ENCODE measurements around the gene NUP214. TPM values are rescaled to one million over a fixed set of nuclear protein-coding genes. Genes with fewer than 3 reads are reported as not detected.
"Not testable (repeated sequence)": the region's sequence is repeated elsewhere in the genome, so short reads cannot be mapped to it uniquely, and the experiment has no call there.

NUP214 gene
- total RNA-seq, 1 donor from 2014 or later, result 62.2 TPM

DNA sequence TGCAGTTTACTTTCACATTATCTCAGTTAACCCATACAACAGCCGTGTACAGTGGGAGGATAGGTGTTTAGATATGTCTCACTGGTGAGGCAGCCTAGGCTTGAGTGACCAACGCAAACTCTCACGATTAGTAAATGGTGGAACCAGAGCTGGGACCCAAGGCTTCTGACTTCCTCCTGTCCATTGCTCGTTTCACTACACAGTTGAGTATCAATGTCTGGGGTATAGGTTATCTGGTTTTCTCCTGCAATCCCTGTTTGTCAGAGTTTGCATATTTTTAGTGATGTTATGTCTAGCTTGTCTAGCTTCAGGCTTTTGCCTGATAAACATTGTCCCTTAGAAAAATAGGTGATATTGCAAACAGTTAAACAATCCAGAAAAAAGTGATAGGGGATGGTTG is 62.6 kb downstream of the NUP214 start:
- H3K36me3 Mint-ChIP-seq (ENCODE audit: insufficient read depth), result peaks cover 15% of the 10 kb centered on the region
- no peaks in the 10 kb centered on the region for H3K4me1 Mint-ChIP-seq (ENCODE audit: low read depth)
- no peaks in the 10 kb centered on the region for H3K9me3 Mint-ChIP-seq (ENCODE audit: low read depth)
- no peak for DNase-seq (ENCODE audit: low spot score, unreplicated experiment)
- H3K27ac Mint-ChIP-seq, result no peak overlapping the region
- H3K27me3 Mint-ChIP-seq, result no peaks in the 10 kb centered on the region
- TF ChIP-seq, protein P1, sequence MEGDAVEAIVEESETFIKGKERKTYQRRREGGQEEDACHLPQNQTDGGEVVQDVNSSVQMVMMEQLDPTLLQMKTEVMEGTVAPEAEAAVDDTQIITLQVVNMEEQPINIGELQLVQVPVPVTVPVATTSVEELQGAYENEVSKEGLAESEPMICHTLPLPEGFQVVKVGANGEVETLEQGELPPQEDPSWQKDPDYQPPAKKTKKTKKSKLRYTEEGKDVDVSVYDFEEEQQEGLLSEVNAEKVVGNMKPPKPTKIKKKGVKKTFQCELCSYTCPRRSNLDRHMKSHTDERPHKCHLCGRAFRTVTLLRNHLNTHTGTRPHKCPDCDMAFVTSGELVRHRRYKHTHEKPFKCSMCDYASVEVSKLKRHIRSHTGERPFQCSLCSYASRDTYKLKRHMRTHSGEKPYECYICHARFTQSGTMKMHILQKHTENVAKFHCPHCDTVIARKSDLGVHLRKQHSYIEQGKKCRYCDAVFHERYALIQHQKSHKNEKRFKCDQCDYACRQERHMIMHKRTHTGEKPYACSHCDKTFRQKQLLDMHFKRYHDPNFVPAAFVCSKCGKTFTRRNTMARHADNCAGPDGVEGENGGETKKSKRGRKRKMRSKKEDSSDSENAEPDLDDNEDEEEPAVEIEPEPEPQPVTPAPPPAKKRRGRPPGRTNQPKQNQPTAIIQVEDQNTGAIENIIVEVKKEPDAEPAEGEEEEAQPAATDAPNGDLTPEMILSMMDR (IDR thresholded peaks at IDR 0.05; ENCODE audit: unreplicated experiment), result no peak
- no peak overlapping the region for H3K4me3 Mint-ChIP-seq (ENCODE audit: low read depth)

DNA sequence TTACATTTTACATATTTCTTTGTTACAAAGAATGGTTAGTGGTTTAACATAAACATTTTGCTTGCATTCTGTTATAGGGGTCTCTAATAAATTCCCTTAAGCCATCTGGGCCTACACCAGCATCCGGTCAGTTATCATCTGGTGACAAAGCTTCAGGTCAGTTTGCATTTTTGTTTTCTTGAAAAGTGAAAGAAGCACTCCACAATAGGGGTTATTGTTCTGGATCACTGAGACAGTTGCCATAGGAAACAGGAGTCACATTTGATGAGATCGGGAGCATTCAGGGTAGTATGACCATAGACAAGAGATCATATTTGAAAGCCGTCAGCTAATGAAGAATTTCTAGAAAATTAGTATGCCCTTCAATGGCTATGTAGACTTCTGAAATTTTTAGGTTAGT is 63.6 kb downstream of the NUP214 start:
- H3K27ac Mint-ChIP-seq, result no peak overlapping the region
- no peak for DNase-seq (ENCODE audit: low spot score, unreplicated experiment)
- H3K4me3 Mint-ChIP-seq (ENCODE audit: low read depth), result no peak overlapping the region
- H3K9me3 Mint-ChIP-seq (ENCODE audit: low read depth), result no peaks in the 10 kb centered on the region
- H3K4me1 Mint-ChIP-seq (ENCODE audit: low read depth), result no peaks in the 10 kb centered on the region
- H3K27me3 Mint-ChIP-seq, result no peaks in the 10 kb centered on the region
- TF ChIP-seq, protein P1 (IDR thresholded peaks at IDR 0.05; ENCODE audit: unreplicated experiment), result no peak
- peaks cover 18% of the 10 kb centered on the region for H3K36me3 Mint-ChIP-seq (ENCODE audit: insufficient read depth)

DNA sequence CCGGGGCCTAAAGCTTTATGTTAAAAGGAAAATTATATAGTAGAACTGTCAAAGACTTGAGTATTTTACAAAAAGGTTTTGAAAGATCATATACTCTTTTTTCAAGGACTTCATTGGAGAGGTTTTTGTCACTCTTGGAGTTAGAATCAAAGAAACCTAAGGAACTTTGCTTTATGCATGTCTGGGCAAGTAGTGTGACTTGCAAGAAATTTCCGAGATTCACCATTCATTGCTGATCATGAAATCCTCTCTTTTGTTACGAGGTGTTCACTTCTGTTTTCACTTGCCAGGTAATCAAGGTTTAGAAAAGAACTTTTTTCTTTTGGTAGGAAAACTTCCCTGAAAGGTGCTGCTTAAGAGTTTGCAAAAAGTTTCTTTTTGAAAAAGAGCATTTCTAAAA is 64.8 kb downstream of the NUP214 start:
- TF ChIP-seq, protein P1 (IDR thresholded peaks at IDR 0.05; ENCODE audit: unreplicated experiment), result no peak
- H3K4me3 Mint-ChIP-seq (ENCODE audit: low read depth), result no peak overlapping the region
- no peaks in the 10 kb centered on the region for H3K9me3 Mint-ChIP-seq (ENCODE audit: low read depth)
- no peak for DNase-seq (ENCODE audit: low spot score, unreplicated experiment)
- peaks cover 21% of the 10 kb centered on the region for H3K36me3 Mint-ChIP-seq (ENCODE audit: insufficient read depth)
- no peaks in the 10 kb centered on the region for H3K27me3 Mint-ChIP-seq
- no peaks in the 10 kb centered on the region for H3K4me1 Mint-ChIP-seq (ENCODE audit: low read depth)
- no peak overlapping the region for H3K27ac Mint-ChIP-seq

DNA sequence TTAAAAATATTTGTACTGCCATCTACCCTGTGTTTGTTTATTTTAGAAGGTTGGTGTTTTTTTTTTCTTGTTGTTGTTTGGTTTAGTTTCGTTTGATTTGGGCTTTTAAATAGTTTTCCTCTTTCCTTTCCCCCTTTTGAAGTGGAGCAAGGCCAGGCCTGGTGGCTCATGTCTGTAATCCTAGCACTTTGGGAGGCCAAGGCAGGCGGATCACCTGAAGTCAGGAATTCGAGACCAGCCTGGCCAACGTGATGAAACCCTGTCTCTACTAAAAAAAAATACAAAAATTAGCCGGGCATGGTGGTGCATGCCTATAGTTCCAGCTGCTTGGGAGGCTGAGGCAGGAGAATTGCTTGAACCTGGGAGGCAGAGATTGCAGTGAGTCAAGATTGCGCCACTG is 65.6 kb downstream of the NUP214 start:
- Mint-ChIP-seq H3K27ac (peak overlapping the region; percentile 14), H3K36me3 (ENCODE audit: insufficient read depth) (peaks cover 22% of the 10 kb centered on the region)
- not testable (repeated sequence) for H3K4me3 Mint-ChIP-seq (ENCODE audit: low read depth); H3K27me3 Mint-ChIP-seq; H3K9me3 Mint-ChIP-seq (ENCODE audit: low read depth); H3K4me1 Mint-ChIP-seq (ENCODE audit: low read depth); DNase-seq (ENCODE audit: low spot score, unreplicated experiment)

DNA sequence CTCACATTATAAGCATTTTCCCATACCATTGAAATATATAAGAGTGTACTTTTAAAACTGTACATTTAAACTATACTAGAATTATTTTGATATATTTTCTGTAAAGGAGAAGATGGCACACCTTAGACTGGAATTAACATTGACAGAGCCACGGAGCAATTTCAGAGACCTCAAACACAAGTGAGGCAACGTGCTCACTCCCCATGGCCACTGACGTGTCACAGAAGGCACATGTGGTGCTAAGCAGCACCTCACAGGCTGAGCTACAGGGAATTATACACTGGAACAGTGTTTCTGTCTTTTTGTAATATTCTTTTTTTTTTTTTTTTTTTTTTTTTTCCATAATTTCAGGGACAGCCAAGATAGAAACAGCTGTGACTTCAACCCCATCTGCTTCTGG is 66.5 kb downstream of the NUP214 start:
- Mint-ChIP-seq H3K4me1 (ENCODE audit: low read depth) (no peaks in the 10 kb centered on the region), H3K36me3 (ENCODE audit: insufficient read depth) (peaks cover 27% of the 10 kb centered on the region), H3K9me3 (ENCODE audit: low read depth) (no peaks in the 10 kb centered on the region), H3K27me3 (no peaks in the 10 kb centered on the region), H3K27ac (no peak overlapping the region), H3K4me3 (ENCODE audit: low read depth) (no peak overlapping the region)
- TF ChIP-seq, protein P1 (IDR thresholded peaks at IDR 0.05; ENCODE audit: unreplicated experiment), result no peak
- no peak for DNase-seq (ENCODE audit: low spot score, unreplicated experiment)

DNA sequence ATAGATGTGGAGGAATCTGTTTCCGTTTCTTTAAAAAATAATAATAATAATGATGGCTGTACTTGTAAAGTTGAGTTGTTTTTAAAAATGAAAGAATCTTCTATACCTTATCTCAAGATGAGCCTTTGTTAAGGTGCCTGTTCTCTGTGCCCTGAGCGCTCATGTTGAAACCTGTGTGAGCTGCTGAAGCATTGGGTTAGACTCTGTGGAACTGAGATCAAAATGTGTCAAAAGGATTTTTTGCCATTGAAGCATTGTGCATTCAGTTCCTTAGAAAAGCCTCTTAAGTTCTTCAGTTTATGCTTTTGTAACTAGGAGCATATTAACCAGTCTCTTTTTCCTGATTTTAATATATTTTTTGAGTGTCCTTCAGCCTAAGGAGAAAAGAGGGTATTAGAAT is 67.7 kb downstream of the NUP214 start:
- no peaks in the 10 kb centered on the region for H3K4me1 Mint-ChIP-seq (ENCODE audit: low read depth)
- peaks cover 28% of the 10 kb centered on the region for H3K36me3 Mint-ChIP-seq (ENCODE audit: insufficient read depth)
- H3K27me3 Mint-ChIP-seq, result no peaks in the 10 kb centered on the region
- no peak for DNase-seq (ENCODE audit: low spot score, unreplicated experiment)
- H3K9me3 Mint-ChIP-seq (ENCODE audit: low read depth), result no peaks in the 10 kb centered on the region
- H3K27ac Mint-ChIP-seq, result no peak overlapping the region
- TF ChIP-seq, protein P1 (IDR thresholded peaks at IDR 0.05; ENCODE audit: unreplicated experiment), result no peak
- no peak overlapping the region for H3K4me3 Mint-ChIP-seq (ENCODE audit: low read depth)

All from progenitor cell of endocrine pancreas (in vitro differentiated cells).